Breast epithelium (tissue), 3 donors: ENCODE measurements around the gene PLPP1.

Experiments used
- CTCF ChIP-seq, 3 donors: fragments of 450-650 bp; IDR thresholded peaks; one replicate each; pipeline ENCODE4 v1.5.1; 2016 to 2017; ENCODE audit warnings: antibody characterized with exemption in 3 of 3, mild to moderate bottlenecking in 3 of 3, moderate library complexity in 3 of 3
- POLR2A ChIP-seq: fragments of 450-650 bp; IDR thresholded peaks from one replicate; pipeline ENCODE4 v1.6.1; 2016; ENCODE audit warnings: antibody characterized with exemption, mild to moderate bottlenecking, moderate library complexity
- POLR2AphosphoS5 ChIP-seq, 3 donors: sonication (generic); formaldehyde crosslinking; IDR thresholded peaks; one replicate each; pipeline ENCODE4 v1.6.1; 2017; ENCODE audit warnings: antibody characterized with exemption in 3 of 3

GRCh38 chr5:55441107-55441771 lies 93.5 kb downstream of the PLPP1 start:
- no peak for TF ChIP-seq CTCF (IDR thresholded peaks at IDR 0.05)
- no peak for TF ChIP-seq POLR2AphosphoS5 (IDR thresholded peaks at IDR 0.05)
- no peak for TF ChIP-seq POLR2A
